HepG2 (cell line): ENCODE data around the gene RBBP8. TPM values are rescaled to one million over a fixed set of nuclear protein-coding genes. Genes with fewer than 3 reads are reported as not detected.

Experiments
- CCAR2 ChIP-seq: fragments of 200-400 bp; formaldehyde crosslinking; optimal IDR thresholded peaks from 2 replicates; pipeline ENCODE3; 2018; ENCODE audit warnings: low read depth, mild to moderate bottlenecking, low read length, moderate library complexity
- EEA1 ChIP-seq: sonication (generic); formaldehyde crosslinking; IDR thresholded peaks from 2 replicates; pipeline ENCODE4 v1.5.1; 2020; ENCODE audit warnings: mild to moderate bottlenecking, missing genetic modification reagents, borderline replicate concordance
- ELF3 ChIP-seq: IDR thresholded peaks from 2 replicates; pipeline ENCODE4 v1.6.1; 2016; ENCODE audit warnings: missing genetic modification reagents, missing compliant biosample characterization
- FOSL2 ChIP-seq: sonication (generic); formaldehyde crosslinking; IDR thresholded peaks from 2 replicates; pipeline ENCODE4 v1.4.0; 2020; ENCODE audit warnings: missing genetic modification reagents
- MIER3 ChIP-seq: IDR thresholded peaks from 2 replicates; pipeline ENCODE4 v1.6.1; 2016; ENCODE audit warnings: missing compliant biosample characterization, borderline replicate concordance
- NFIC ChIP-seq: IDR thresholded peaks from 2 replicates; pipeline ENCODE4 v1.6.1; 2012; ENCODE audit warnings: mild to moderate bottlenecking, low read length, inconsistent platforms
- PAX8 ChIP-seq: sonication (generic); formaldehyde crosslinking; IDR thresholded peaks from 2 replicates; pipeline ENCODE4 v1.8.0; 2022; ENCODE audit warnings: mild to moderate bottlenecking, missing genetic modification reagents, borderline replicate concordance
- REL ChIP-seq: sonication (generic); formaldehyde crosslinking; conservative IDR thresholded peaks from 2 replicates; pipeline ENCODE4 v1.8.0; 2022; ENCODE audit warnings: mild to moderate bottlenecking, missing genetic modification reagents, moderate library complexity
- ZBTB20 ChIP-seq: sonication (generic); formaldehyde crosslinking; IDR thresholded peaks from 2 replicates; pipeline ENCODE4 v1.8.1; 2023; ENCODE audit warnings: missing genetic modification reagents, low read depth, mild to moderate bottlenecking, borderline replicate concordance
- ZNF143 ChIP-seq: sonication (generic); formaldehyde crosslinking; IDR thresholded peaks from 2 replicates; pipeline ENCODE4 v1.4.0; 2020; ENCODE audit warnings: missing genetic modification reagents
- ZNF234 ChIP-seq: sonication (generic); formaldehyde crosslinking; conservative IDR thresholded peaks from 2 replicates; pipeline ENCODE4 v1.5.1; 2020; ENCODE audit warnings: mild to moderate bottlenecking, missing genetic modification reagents
- ZNF282 ChIP-seq: fragments of 450-650 bp; IDR thresholded peaks from 2 replicates; pipeline ENCODE4 v1.6.1; 2018; ENCODE audit not compliant: partially characterized antibody
- ZNF607 ChIP-seq: sonication (generic); formaldehyde crosslinking; IDR thresholded peaks from 2 replicates; pipeline ENCODE4 v1.5.1; 2020; ENCODE audit warnings: missing genetic modification reagents, mild to moderate bottlenecking, borderline replicate concordance
- ZNF761 ChIP-seq: sonication (generic); formaldehyde crosslinking; conservative IDR thresholded peaks from 2 replicates; pipeline ENCODE4 v1.4.0; 2020; ENCODE audit warnings: mild to moderate bottlenecking, missing genetic modification reagents
- polyA plus RNA-seq, 8 experiments: library from polyadenylated mRNA; depleted of rRNA in 3 of 8; stranded (reverse) in 7 of 8; unstranded in 1 of 8; fragments of >200 nt; fragmentation: Illumina TruSeq in 4 of 8; extraction: Trizol in 4 of 8; gene quantifications; 2 replicates each; pipeline versions ENCODE4 v1.2.1 to v1.2.3, GENCODE V29; 2011 to 2016; ENCODE audit warnings: low read depth in 4 of 8, missing spikeins in 1 of 8, mixed read lengths in 1 of 8; ENCODE audit not compliant: insufficient read depth in 1 of 8
- total RNA-seq, 5 experiments: library from RNA; depleted of rRNA; stranded (reverse); fragments of >200 nt; fragmentation: Illumina TruSeq; extraction: Trizol; gene quantifications; 2 replicates each; pipeline ENCODE4 v1.2.3, GENCODE V29; 2016; ENCODE audit warnings: low read depth in 1 of 5
- TF ChIP-seq, protein P1 (sequence below): sonication (generic); formaldehyde crosslinking; IDR thresholded peaks from 2 replicates; pipeline ENCODE4 v1.4.0; 2020; ENCODE audit warnings: mild to moderate bottlenecking, missing genetic modification reagents
- TF ChIP-seq, protein P2 (sequence below): sonication (generic); formaldehyde crosslinking; IDR thresholded peaks from 2 replicates; pipeline ENCODE4 v1.4.0; 2020; ENCODE audit warnings: missing genetic modification reagents; ENCODE audit errors: not compliant biosample characterization
- TF ChIP-seq, protein P3 (sequence below): sonication (generic); formaldehyde crosslinking; IDR thresholded peaks from 2 replicates; pipeline ENCODE4 v1.8.1; 2023; ENCODE audit warnings: mild to moderate bottlenecking, missing genetic modification reagents

Gene RBBP8
- total and polyA plus RNA-seq, 2 of the 13 experiments (the other 11 are each of a cell fraction or from before 2014, with no cell fraction given): 14.2 to 47.4 TPM

GRCh38 chr18:22932885-22933205 is 283 bp upstream of the RBBP8 start (continued):
- TF ChIP-seq, protein P1, sequence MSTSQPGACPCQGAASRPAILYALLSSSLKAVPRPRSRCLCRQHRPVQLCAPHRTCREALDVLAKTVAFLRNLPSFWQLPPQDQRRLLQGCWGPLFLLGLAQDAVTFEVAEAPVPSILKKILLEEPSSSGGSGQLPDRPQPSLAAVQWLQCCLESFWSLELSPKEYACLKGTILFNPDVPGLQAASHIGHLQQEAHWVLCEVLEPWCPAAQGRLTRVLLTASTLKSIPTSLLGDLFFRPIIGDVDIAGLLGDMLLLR: 0 out of 2 replicates have a peak, but pooled peaks have one; percentile 10
- TF ChIP-seq, protein P2, sequence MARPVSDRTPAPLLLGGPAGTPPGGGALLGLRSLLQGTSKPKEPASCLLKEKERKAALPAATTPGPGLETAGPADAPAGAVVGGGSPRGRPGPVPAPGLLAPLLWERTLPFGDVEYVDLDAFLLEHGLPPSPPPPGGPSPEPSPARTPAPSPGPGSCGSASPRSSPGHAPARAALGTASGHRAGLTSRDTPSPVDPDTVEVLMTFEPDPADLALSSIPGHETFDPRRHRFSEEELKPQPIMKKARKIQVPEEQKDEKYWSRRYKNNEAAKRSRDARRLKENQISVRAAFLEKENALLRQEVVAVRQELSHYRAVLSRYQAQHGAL (CRISPR knock-in tag): no peak
- no peak for TF ChIP-seq ELF3 (CRISPR knock-in tag)
- TF ChIP-seq EEA1 (CRISPR knock-in tag): no peak
- TF ChIP-seq FOSL2: 0 out of 2 replicates have a peak, but pooled peaks have one; percentile 10
- no peak for TF ChIP-seq ZBTB20
- no peak for TF ChIP-seq CCAR2
- TF ChIP-seq NFIC: no peak
- no peak for TF ChIP-seq ZNF761 (CRISPR knock-in tag)
- TF ChIP-seq ZNF143 (CRISPR knock-in tag): no peak
- TF ChIP-seq, protein P3, sequence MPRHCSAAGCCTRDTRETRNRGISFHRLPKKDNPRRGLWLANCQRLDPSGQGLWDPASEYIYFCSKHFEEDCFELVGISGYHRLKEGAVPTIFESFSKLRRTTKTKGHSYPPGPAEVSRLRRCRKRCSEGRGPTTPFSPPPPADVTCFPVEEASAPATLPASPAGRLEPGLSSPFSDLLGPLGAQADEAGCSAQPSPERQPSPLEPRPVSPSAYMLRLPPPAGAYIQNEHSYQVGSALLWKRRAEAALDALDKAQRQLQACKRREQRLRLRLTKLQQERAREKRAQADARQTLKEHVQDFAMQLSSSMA (CRISPR knock-in tag): no peak
- TF ChIP-seq ZNF607 (CRISPR knock-in tag): no peak
- no peak for TF ChIP-seq PAX8
- no peak for TF ChIP-seq MIER3
- TF ChIP-seq ZNF234: no peak
- TF ChIP-seq REL (CRISPR knock-in tag): no peak
- TF ChIP-seq ZNF282: no peak
